CD4-positive, alpha-beta T cell treated with Interferon alpha-2 for 1 hour (primary cell): Measurements from ENCODE around the gene TMEM144.
"Not testable (repeated sequence)": the region's sequence is repeated elsewhere in the genome, so short reads cannot be mapped to it uniquely, and the experiment has no call there.

Source experiments
- DNase-seq, 2 donors: peaks; one replicate each; pipeline ENCODE4 v3.0.0-alpha.2; 2020 to 2022

The TMEM144 gene

DNA sequence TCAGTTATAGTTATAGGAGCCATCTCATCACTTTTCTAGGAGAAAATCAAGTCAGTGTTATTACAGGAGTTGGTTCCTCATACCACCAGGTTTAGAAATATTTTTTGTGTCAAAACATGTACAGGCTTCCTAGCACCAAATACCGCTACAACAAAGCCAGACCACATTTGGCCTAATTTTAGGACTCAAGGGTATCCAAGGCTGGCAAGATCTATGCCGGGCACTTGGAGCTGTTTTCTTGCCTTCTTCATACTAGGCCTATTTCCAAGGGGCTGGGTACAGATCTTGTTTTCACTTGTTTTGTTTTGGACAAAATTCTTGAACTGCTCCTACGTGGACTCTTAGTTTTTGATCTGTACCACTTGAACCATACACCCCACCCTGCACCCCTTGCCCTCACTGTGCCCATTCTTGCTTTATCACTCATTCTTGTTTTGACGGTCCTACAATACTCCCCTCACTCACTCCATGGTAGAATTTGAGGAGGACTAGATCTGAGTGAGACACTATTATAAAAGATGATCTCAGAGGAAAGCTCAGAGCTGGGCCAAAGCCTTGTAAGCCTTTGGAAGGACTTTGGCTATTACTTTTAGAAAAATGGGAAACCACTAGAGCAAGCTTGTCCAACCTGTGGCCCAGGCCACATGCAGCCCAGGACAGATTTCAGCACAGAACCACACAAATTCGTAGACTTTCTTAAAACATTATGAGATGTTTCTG is 17.7 kb upstream of the TMEM144 start:
- DNase-seq, result no peak

DNA sequence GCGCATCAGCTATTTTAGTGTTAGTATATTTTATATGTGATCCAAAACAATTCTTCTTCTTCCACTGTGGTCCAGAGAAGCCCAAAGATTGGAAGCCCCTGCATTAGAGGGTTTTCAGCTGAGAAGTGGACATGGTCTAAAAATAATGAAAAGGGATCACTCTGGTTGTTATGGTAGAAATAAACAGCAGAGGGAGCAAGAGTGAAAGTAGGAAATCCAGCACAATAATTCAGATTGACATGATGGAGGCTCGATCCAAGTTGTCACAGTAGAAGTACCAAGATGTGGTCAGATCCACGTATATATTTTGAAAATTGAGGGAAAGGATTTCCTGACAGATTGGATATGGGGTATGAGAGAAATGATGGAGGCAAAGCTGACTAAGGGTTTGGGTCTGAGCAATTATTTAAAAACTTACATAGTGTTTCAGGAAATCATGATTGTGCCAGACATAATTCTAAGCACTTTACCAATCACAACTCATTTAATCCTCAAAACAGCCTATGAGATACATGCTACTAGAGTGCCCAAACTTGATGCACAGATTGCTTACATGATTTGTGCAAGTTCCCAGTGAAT is 17.0 kb upstream of the TMEM144 start:
- peak in 1 of 2 donors; percentile 8 for DNase-seq

DNA sequence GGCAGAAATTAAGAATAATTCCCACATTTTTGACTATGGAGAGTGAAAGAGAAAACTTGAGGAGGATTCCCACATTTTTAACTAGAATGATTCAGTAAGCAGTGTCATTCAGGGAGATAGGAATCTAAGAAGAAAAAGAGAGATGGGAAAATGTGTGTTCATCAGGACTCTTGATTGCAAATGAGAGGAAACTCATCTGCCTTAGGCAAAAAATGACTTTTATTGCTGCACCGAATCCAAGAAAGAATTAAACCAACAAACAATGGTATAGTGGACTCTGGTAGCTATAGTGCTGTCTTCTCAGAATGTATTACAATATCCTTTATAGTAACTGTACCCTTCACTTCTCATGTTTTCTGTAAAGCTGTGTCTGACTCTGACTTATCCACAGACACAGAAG is 15.0 kb upstream of the TMEM144 start:
- no peak for DNase-seq

DNA sequence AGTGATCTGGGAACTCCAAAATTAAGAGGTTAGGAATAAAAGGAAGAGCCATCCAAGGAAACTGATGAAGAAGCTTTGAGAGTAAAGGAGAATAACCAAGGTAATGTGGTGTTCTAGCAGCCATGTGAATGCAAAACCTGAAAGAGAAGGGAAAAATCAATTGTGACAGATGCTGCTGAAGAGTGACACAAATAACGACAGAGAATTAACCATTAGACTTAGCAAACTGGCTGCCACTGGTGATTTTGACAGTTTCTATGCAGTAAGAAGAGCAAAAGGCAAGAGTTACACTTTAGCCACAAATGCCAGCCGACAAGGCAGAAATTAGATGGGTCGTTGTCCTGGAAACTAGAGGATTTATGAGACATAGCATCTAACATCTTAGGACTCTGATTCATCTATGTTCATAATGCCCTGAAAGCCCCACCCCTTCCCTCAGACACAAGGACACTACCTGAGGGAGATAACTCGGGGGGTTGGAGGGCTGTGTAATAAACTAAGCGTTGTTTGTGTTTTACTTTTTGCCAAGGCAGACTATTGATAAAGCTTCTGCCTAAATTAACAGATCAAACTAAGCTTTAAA is 13.0 kb upstream of the TMEM144 start:
- no peak for DNase-seq

DNA sequence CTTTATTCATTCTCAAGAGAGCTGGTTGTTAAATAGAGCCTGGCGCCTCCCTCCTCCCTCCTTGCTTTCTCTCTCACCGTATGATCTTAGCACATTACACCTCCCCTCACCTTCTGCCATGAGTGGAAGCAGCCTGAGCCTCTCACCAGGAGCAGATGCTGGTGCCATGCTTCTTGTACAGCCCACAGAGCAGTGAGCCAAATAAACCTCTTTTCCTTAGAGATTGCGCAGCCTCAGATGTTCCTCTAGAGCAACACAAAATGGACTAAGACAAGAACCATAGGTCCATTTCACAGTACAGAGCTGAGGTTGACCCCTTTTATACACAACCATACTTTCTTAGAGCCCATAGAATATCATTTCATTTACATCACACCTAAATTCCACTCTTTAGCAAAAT is 10.1 kb upstream of the TMEM144 start:
- no peak for DNase-seq

DNA sequence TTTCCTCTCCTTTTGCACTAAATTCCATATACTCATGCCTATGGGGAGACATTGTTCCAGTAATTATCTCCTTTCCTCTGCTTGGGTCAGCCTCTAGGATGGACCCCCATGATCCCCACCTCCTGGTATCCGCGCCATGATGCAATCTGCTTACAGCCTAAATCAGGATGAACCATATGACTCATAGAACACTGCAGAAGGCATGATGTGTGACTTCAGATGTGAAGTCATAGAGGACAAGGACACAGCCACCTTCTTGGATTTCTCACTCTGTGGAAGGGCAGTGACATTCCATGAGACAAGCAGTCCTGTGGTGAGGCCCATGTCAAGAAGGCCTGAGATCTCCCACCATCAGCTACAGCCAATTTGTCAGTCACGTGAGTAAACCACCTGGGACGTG is 9.0 kb upstream of the TMEM144 start:
- DNase-seq, result no peak

DNA sequence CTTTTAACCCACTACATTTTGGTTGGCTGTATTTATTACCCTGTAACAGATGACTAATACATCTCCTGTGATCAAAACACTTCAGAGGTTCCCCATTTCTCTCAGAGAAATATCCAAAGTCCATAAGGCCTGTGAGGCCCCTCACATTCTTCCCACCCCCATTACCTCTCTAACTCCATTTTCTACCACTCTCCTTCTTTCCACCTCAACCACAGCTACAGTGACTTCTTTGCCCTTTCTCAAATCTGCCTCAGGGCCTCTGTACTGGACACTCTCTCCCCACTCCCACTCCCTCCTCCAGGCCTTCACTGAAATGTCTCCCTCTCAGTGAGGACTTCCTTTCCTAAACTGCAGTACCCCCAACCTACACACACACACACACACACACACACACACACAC is 8.4 kb upstream of the TMEM144 start:
- no peak for DNase-seq

DNA sequence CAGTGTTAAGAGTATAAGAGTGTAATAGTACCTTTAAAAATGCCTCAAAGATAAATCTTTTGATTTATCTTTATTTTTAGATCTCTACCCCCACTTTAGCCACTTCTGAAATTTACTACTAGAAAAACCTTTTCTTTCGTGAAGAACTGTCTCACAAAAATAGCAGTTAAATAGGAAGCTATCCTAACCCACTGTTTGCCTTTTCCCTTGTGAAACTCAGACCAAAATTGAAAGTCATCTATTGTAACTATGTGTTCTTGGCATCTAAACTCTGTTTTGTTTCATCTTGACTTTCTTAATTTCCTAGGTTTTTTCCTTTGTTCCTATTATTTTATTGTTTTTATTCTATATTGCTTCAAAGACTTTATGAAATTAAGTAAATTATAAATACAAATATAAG is 7.8 kb upstream of the TMEM144 start:
- DNase-seq, result no peak

DNA sequence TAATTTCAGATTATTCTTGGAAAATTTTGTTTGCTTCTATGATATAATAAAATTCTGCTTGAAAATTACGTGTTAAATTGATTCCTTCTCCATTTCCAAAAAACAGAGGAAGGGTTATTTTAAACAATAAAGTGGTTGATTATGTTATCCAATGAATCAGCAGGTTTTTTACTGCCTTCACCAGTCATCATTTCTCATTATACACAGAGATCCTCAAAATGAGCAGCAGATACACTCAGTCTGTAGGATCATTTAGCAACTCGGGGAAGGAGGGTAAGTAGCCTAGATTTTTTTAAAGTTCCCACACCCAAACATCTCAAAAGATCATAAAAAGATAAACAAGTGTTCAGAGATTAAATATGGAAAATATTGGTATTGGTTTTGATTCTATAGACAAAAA is 6.8 kb upstream of the TMEM144 start:
- no peak for DNase-seq

DNA sequence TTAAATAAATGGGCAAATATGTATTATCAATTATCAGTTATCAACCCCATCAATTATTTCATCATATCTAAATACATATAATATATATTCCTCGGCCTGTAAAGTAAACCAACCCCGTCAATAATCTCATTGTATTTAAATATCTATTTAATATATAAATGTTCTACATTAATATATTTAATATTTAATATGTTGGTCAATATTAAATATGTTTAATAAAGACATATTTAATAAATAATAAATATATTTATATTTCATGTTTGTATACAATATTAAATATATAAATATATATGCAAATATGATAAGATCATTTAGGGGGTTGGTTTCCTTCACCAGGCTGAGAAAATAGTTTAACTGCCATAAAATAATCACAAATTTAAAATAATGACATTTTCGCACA is 6.4 kb upstream of the TMEM144 start:
- DNase-seq, result no peak

DNA sequence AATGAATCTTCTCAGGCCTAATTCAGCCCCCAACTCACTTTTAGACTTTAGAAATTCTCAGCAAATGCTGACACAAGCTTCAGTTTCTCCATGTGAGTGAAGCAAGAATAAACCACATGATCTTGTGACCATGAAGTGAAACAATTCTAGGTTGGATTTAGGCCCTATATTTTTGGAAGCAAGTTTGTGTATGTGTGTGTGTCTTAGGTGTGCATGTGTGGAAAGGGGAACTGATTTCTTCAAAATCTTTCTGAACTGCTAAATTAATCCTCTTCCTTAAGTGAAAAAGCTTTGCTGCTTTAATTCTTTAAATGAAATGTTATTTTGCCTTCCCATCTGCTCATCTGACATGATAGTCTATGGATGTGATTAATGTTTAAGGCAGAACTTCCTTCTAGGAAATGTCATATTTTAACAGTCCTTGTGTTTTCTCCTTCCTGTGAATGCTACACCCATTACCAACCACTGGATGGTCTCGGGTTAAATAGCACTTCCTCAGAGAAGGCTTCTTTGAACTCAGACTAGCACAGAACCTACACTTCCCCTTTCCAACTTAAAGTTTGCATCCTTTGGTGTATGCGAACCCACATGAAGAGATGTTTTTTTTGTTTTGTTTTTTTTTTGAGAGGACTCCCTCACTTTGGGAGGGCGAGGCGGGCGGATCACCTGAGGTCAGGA is 1.2 kb upstream of the TMEM144 start:
- peak; percentile 4 to 8 for DNase-seq

DNA sequence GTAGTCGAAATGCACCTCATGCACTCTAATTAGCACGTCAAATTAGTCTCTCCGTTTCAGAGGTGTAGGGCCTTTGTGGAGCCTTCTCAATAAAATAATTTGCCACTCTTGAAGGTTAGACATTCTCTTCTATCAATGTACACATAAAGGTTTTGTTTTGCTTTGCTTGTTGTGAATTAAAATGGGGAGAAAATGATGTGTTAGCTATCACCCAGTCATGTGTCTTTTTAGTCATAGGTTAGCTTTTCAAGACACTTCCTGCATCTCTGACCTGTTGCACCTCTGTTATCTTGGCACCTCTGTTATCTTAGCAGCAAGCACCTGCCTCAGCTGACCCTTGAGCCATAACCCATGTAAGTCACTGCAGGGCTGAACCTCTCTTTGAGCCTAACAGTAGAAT is 936 bp downstream of the TMEM144 start:
- no peak for DNase-seq

DNA sequence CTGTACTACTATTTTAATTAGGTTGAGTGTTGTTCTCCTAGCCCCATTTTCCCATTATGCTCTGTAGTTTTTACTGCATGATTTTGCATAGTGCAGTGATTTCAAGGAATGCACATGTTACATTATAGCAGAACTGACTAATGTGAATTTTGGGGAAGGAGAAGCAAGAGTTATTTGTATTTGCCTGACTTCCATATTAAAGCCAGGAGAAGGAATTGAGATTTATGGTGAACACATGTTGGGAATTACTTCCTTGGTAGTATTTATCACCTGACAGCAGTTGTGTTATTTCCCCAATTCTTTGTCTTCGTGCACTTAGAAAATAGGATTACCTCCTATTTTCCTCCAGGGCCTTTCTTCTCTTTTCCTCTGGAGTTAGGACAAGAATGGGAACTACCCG is 3.2 kb downstream of the TMEM144 start:
- DNase-seq, result no peak

DNA sequence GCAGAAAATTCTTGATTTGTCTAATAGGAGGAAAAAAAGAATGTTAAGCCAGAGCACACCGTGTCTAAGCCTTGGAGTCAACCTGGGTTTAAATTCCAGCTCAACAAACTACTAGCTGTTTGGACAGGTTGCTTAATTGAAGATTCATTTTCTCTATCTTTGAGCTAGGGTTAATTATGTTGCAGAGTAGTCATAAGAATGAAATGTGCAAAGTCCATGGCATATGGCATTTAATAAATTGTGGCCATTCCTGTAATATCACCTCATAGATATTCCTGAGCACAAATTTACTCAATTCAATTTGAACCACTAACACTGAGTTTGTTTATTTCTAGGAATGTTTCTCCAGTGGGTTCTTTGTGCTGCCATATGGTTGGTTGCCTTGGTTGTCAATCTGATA is 4.6 kb downstream of the TMEM144 start:
- DNase-seq, result no peak

DNA sequence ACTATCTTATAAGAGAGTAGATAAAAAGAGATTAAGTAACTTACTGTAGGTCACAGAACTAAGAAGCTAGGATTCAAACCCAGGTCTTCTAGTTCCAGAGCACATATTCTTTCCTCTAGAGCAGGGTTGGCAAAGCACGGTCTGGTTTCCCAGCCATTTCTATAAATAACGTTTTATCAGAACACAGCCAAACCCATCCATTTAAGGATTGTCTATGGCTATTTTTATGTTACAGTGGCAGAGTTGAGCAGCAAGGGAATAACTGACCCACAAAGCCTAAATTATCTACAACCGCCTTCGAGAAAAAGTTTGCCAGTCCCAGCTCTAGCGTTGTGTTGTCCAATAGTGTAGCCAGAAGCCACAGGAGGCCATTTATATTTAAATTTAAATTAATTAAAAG is 7.5 kb downstream of the TMEM144 start:
- DNase-seq, result no peak

DNA sequence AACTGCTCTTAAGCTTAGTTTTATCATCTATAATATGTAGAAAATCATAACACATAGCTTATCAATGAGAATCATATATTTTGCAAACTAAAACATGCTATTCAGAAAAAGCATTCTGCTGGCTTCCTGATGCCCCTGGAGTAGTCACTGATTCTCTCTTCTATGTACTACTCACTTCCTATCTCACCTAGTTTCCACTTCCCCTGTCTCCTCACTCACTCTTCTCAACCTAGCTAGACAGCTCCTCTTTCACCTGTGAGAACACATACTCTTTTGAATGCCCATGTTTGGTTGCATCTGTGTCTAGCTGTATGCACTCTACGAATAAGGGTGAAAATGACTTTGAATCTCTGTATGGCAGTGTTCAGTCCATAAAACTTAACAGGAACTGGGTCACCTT is 9.3 kb downstream of the TMEM144 start:
- DNase-seq, result no peak

DNA sequence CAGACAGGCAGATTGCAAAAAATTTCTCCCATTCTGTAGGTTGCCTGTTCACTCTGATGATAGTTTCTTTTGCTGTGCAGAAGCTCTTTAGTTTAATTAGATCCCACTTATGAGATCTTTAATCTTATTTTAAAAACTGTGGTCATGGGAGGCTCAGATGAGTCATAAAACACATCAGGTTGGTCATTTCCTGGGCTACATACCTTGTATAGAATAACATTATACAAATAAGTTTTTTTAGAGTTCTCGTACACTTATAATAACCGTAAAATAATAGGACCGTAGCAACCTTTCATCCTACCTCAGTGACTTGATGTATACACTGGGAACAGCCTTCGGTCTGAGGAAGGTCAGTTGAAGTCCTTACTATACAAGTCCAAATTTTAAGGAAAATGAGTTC is 14.0 kb downstream of the TMEM144 start:
- DNase-seq, result not testable (repeated sequence)

DNA sequence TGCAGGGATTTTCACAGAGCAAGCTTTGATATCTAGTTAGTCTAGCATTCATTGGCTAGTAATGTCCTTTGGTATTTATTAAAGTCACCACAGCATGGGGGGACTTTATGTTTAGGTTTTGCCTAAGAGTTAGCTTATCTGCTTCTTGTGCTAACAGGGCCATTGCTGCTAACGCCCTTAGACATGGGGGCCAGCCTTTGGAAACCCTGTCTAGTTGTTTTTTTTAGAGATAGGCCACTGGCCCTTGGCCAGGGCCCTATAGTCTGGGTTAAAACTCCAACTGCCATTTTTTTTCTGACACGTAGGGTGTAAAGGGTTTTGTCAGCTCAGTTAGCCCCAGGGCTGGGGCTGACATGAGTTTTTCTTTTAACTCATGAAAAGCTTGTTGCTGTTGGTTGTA is 14.7 kb downstream of the TMEM144 start:
- not testable (repeated sequence) for DNase-seq

DNA sequence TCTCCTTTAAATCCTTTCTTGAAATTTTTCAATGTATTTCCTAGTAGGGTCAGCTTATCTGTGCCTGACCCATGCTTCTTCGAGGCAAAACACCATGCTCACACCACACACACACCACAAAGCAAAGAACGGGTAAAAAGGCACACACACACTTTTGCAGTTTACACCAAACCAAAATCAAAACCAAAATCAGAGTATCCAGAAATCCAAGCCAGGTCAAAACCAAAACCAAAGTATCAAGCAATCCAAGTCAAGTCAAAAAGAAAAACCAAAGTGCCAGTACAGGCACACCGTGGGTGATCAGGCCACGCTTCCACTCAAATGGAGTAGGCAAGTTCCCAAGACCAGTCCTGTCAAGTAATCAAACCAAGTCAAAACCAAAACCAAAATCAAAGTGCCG is 17.6 kb downstream of the TMEM144 start:
- DNase-seq, result not testable (repeated sequence)

DNA sequence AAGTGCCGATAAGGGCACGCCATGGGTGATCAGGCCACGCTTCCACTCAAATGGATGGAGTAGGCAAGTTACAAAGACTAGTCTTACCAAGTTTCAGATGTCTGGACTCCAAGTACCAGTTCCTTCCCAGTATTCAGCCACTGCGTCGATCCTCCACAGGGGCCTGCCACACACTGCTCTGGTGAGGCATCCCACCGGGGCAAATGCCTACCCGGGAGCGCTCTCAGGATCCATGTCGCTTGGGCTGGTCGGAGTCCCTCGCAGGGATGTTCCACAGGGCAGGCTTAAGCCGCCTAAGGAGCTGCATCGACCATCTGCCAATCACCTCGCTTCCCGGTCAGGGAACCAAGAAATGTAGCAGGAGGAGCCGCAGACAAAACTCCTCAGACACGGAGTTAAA is 18.1 kb downstream of the TMEM144 start:
- DNase-seq, result not testable (repeated sequence)

DNA sequence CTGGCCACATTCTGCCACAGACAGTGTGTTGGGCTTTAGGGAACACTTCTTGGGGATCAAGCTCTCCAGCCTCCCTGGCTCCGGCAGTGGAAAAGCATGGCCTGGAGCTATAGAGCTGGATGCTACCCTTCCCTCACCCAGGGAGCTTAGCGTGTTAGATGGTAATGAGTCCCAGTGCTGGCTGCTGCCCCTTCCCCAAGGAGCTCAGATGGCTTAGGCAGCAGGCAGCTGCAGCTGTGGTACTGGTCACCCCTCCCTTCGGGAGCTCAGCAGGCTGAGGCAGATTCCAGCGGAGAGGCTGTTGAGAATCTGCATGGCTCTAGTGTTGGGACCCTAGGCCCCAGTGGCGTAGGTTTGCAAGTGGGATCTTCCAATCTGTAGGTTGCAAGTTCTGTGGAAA is 19.5 kb downstream of the TMEM144 start:
- DNase-seq, result no peak

DNA sequence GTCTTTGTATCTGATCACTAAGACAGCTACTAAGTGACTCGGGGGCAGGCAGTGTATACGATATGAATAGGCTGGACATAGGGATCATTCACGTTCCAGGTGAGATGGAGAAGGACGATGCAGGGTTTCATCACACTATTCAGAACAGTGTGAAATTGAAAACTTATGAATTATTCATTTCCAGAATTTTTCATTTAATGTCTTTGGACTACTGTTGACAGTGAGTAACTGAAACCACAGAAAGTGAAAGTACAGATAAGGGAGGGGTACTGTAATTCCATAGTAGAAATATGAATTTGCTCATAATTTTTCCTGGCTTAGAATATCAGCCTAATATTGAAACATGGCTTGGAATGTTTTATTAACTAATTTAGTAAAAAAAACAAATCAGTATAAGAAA is 24.4 kb downstream of the TMEM144 start:
- no peak for DNase-seq

DNA sequence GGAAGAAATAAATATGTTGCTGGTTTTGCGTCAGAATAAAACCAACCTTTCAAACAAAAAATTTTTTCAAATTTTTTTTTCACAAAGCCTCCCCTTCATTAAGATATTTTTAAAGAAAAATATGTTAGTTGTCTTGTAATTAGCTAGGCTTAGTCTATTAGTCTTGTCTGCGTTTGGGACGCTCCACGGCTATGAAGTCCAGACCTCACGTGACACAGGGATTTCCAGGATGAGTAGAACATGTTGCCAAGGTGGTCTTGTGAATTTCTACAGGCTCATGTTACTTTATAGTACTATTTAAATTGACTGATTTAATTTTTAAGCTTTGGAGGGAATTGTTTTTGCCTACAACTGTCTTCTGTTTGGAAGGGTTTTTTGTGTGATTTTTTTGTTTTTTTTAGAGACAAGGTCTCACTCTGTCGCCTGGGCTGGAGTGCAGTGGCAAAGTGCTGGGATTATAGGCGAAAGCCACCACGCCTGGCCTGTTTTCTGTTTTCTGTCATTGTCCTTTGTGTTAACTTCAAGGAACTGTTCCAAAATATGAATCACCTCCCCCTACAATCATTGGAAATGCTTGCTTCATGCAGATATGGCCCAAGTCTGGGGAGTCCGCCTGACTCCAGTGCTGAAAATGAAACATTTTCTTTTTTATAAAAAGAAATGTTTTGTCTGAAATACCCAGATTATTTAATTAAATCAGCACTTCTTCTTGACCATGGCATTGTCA is 26.2 kb downstream of the TMEM144 start:
- no peak for DNase-seq
